Gastroesophageal sphincter (tissue), 4 donors: ENCODE results near the gene CNOT8. TPM values are rescaled to one million over a fixed set of nuclear protein-coding genes. Genes with fewer than 3 reads are reported as not detected.
"Not testable (repeated sequence)": the region's sequence is repeated elsewhere in the genome, so short reads cannot be mapped to it uniquely, and the experiment has no call there.

Experiments
- ATAC-seq: fragments of 150-250 bp; one replicate; pipeline ENCODE4 v1.9.1; 2016; ENCODE audit warnings: mild to moderate bottlenecking, moderate library complexity
- H3K27ac ChIP-seq, 4 donors: fragments of 200-600 bp; sonication (generic) in 3 of 4; 1 replicate in 3 of 4; 2 replicates in 1 of 4; pipeline ENCODE4 v1.5.1; 2016 to 2019
- H3K27me3 ChIP-seq: fragments of 200-600 bp; sonication (generic); one replicate; pipeline ENCODE4 v1.5.1; 2019
- H3K36me3 ChIP-seq, 2 donors: fragments of 200-600 bp; sonication (generic); one replicate each; pipeline ENCODE4 v1.5.1; 2019; ENCODE audit warnings: control low read depth in 1 of 2
- H3K4me1 ChIP-seq, 3 donors: fragments of 200-600 bp; sonication (generic); 1 replicate in 2 of 3; 2 replicates in 1 of 3; pipeline ENCODE4 v1.5.1; 2016 to 2019; ENCODE audit warnings: control low read depth in 2 of 3
- H3K4me3 ChIP-seq, 2 donors: fragments of 200-600 bp; sonication (generic); one replicate each; pipeline ENCODE4 v1.5.1; 2019; ENCODE audit warnings: mild to moderate bottlenecking in 1 of 2, moderate library complexity in 1 of 2
- H3K9me3 ChIP-seq, 3 donors: fragments of 200-600 bp; sonication (generic); one replicate each; pipeline ENCODE4 v1.5.1; 2017 to 2019; ENCODE audit warnings: control low read depth in 2 of 3
- EP300 ChIP-seq: sonication (generic); formaldehyde crosslinking; IDR thresholded peaks from one replicate; pipeline ENCODE4 v1.6.1; 2017; ENCODE audit warnings: antibody characterized with exemption, mild to moderate bottlenecking
- POLR2A ChIP-seq, 2 donors: fragments of 450-650 bp; IDR thresholded peaks; one replicate each; pipeline ENCODE4 v1.6.1; 2017; ENCODE audit warnings: antibody characterized with exemption in 2 of 2, mild to moderate bottlenecking in 2 of 2, moderate library complexity in 1 of 2
- POLR2AphosphoS5 ChIP-seq: sonication (generic); formaldehyde crosslinking; IDR thresholded peaks from one replicate; pipeline ENCODE4 v1.6.1; 2017; ENCODE audit warnings: antibody characterized with exemption
- WGBS, 2 donors: methylation state at CpG; one replicate each; pipeline ENCODE4 v1.1.5; 2018; ENCODE audit warnings: low coverage in 1 of 2; 5-methylcytosine and 5-hydroxymethylcytosine counted together
- total RNA-seq, 4 donors: library from RNA; depleted of rRNA; stranded (reverse); fragments of >200 nt; gene quantifications; one replicate each; pipeline ENCODE4 v1.1.0, GENCODE V29; 2016
- TF ChIP-seq, protein P1 (sequence below), 4 experiments: fragments of 200-600 bp in 2 of 4; fragments of 450-650 bp in 2 of 4; sonication (generic) in 1 of 4; IDR thresholded peaks; one replicate each; pipeline ENCODE4 v1.5.1; 2017 to 2019; ENCODE audit warnings: antibody characterized with exemption in 4 of 4, mild to moderate bottlenecking in 2 of 4, moderate library complexity in 2 of 4

The CNOT8 gene
- total RNA-seq, 4 donors from 2014 or later = 53.6 to 71.5 (median 61.5) TPM

DNA sequence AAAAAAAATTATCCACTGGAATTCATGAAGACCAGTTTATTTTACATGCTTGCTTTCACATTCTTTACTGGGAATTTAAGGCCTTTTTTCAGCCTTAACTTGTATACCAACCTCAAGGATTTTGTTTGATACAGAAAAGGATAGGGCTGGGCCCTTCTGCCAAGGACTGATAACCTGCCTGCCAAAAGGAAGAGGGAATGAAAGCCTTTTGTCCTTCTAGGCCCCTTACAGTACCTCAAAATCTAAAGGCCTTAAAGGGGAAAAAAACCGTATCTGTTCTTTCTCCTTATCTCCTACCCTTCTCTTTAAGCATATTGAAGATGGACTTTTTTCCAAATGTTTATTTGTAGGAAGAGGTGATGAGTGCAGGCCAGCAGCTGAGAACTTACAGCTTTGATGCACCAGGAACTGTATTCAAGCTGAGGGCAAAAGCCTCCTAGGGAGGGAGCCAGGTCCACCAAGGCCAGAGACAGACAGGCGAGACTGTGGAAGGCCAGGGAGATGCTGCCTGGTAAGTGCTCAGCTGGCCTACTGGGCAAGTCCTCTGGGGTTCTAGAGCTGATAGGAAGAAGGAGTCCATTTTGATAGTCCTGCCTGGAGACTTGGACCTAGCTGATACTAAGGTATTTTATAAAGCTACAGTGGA lies 39.8 kb upstream of the CNOT8 start:
- Histone ChIP-seq H3K4me1 (peaks cover 0 to 16% (median 0%) of the 10 kb centered on the region in 3 donors), H3K36me3 (peaks cover 0 to 99% of the 10 kb centered on the region in 2 donors), H3K4me3 (no peak overlapping the region), H3K9me3 (no peaks in the 10 kb centered on the region), H3K27me3 (no peaks in the 10 kb centered on the region), H3K27ac (peak overlapping the region in 2 of 4 donors; percentile 34 to 53)
- WGBS, 2 donors = 44 to 67% methylated on average over 1 to 2 of the region's 2 CpGs
- no peak for ATAC-seq
- no peak for TF ChIP-seq POLR2A (IDR thresholded peaks at IDR 0.05)
- no peak for TF ChIP-seq EP300
- TF ChIP-seq POLR2AphosphoS5 = no peak
- TF ChIP-seq, protein P1, sequence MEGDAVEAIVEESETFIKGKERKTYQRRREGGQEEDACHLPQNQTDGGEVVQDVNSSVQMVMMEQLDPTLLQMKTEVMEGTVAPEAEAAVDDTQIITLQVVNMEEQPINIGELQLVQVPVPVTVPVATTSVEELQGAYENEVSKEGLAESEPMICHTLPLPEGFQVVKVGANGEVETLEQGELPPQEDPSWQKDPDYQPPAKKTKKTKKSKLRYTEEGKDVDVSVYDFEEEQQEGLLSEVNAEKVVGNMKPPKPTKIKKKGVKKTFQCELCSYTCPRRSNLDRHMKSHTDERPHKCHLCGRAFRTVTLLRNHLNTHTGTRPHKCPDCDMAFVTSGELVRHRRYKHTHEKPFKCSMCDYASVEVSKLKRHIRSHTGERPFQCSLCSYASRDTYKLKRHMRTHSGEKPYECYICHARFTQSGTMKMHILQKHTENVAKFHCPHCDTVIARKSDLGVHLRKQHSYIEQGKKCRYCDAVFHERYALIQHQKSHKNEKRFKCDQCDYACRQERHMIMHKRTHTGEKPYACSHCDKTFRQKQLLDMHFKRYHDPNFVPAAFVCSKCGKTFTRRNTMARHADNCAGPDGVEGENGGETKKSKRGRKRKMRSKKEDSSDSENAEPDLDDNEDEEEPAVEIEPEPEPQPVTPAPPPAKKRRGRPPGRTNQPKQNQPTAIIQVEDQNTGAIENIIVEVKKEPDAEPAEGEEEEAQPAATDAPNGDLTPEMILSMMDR (IDR thresholded peaks at IDR 0.05) = no peak

GRCh38 chr5:154819546-154819945 lies 38.9 kb upstream of the CNOT8 start:
- Histone ChIP-seq H3K4me3 (no peak overlapping the region), H3K27ac (peak overlapping the region in 2 of 4 donors; percentile 34 to 53), H3K27me3 (no peaks in the 10 kb centered on the region), H3K9me3 (no peaks in the 10 kb centered on the region), H3K36me3 (peaks cover 0 to 99% of the 10 kb centered on the region in 2 donors), H3K4me1 (peaks cover 0 to 16% (median 0%) of the 10 kb centered on the region in 3 donors)
- WGBS, 2 donors = 70 to 90% methylated on average over 4 of the region's 7 CpGs
- TF ChIP-seq EP300 (no peak), POLR2A (IDR thresholded peaks at IDR 0.05) (no peak), POLR2AphosphoS5 (no peak)
- no peak for ATAC-seq

DNA sequence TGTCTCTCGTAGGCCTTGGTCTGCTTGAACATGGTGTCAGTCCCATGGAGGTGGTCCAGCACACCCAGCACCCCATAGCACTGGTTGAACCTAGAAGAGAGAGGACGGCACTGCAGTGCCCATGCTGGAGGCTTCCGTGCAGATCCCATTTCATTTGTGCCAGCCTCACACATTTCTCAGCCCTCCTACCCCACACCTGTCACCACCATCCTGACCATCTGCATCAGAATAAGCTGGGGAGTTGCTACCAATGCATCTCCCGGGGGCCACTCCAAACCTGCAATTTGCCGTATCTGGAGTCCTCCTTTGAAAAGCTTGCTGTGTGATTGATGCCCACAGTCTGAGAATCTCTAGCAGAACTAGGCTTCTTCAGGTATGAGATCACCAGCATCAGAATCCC lies 38.0 kb upstream of the CNOT8 start:
- H3K27ac ChIP-seq = no peak overlapping the region
- H3K9me3 ChIP-seq = no peaks in the 10 kb centered on the region
- TF ChIP-seq POLR2A (IDR thresholded peaks at IDR 0.05) (no peak), POLR2AphosphoS5 (no peak), EP300 (no peak)
- TF ChIP-seq, protein P1 (IDR thresholded peaks at IDR 0.05) = no peak
- H3K4me3 ChIP-seq = no peak overlapping the region
- ATAC-seq = no peak
- H3K4me1 ChIP-seq = peaks cover 0 to 16% (median 0%) of the 10 kb centered on the region in 3 donors
- peaks cover 0 to 99% of the 10 kb centered on the region in 2 donors for H3K36me3 ChIP-seq
- 71 to 100% methylated on average over 1 to 2 of the region's 5 CpGs for WGBS, 2 donors
- no peaks in the 10 kb centered on the region for H3K27me3 ChIP-seq

DNA sequence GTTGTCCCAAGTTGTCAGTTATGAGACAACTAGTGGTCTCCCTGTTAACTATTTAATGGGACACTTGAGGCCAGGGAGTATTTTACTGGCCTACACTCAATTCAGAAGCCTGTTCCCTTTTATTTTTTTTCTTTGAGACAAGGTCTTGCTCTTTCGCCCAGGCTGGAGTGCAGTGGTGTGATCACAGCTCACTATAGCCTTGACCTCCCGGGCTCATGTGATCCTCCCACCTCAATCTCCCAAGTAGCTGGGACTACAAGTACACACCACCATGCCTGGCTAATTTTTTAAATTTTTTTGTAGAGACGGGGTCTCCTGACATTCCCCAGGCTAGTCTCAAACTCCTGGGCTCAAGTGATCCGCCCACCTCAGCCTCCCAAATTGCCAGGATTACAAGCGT lies 35.5 kb upstream of the CNOT8 start:
- not testable (repeated sequence) for H3K27me3 ChIP-seq, H3K9me3 ChIP-seq, ATAC-seq, H3K27ac ChIP-seq, H3K4me3 ChIP-seq
- 72 to 100% methylated on average over 2 to 3 of the region's 5 CpGs for WGBS, 2 donors
- Histone ChIP-seq H3K4me1 (peaks cover 0 to 16% (median 0%) of the 10 kb centered on the region in 3 donors), H3K36me3 (peaks cover 0 to 96% of the 10 kb centered on the region in 2 donors)

GRCh38 chr5:154823605-154824004 lies 34.8 kb upstream of the CNOT8 start:
- TF ChIP-seq EP300 (no peak), POLR2AphosphoS5 (no peak), POLR2A (IDR thresholded peaks at IDR 0.05) (no peak)
- TF ChIP-seq, protein P1 (IDR thresholded peaks at IDR 0.05) = no peak
- Histone ChIP-seq H3K36me3 (peaks cover 0 to 98% of the 10 kb centered on the region in 2 donors), H3K9me3 (no peaks in the 10 kb centered on the region), H3K4me3 (no peak overlapping the region), H3K4me1 (peaks cover 0 to 9% (median 0%) of the 10 kb centered on the region in 3 donors), H3K27me3 (no peaks in the 10 kb centered on the region), H3K27ac (peak overlapping the region in 1 of 4 donors; percentile 19)
- WGBS, 2 donors = 75 to 100% methylated on average over 1 to 3 of the region's 4 CpGs
- ATAC-seq = no peak

DNA sequence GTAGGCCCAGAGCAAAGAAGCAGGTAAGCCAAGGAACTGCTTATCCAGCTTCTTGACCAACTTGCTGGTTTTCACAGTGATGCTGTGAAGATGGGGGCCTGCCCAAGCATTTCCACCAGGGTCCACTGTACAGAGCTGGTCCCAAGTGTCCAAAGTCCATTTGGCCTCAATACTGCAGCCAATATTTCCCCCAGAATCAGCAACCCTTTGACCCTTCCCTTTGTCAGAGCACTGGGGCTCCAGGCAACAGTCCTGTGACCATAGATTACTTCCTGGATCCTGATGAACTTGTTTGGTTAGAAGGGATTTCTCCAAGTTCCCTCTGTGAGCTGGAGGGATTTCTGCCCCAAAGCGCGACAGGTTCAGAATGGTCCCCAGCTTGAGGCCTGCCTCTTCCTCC lies 34.4 kb upstream of the CNOT8 start:
- Histone ChIP-seq H3K9me3 (no peaks in the 10 kb centered on the region), H3K36me3 (peaks cover 0 to 98% of the 10 kb centered on the region in 2 donors), H3K27ac (peak overlapping the region in 1 of 4 donors; percentile 19), H3K4me1 (peaks cover 0 to 4% (median 0%) of the 10 kb centered on the region in 3 donors), H3K4me3 (no peak overlapping the region), H3K27me3 (no peaks in the 10 kb centered on the region)
- ATAC-seq = no peak
- WGBS, 2 donors = 100% methylated on average over 2 of the region's 2 CpGs
- TF ChIP-seq POLR2AphosphoS5 = no peak
- no peak for TF ChIP-seq POLR2A (IDR thresholded peaks at IDR 0.05)
- TF ChIP-seq EP300 = no peak
- TF ChIP-seq, protein P1 (IDR thresholded peaks at IDR 0.05) = no peak
